ENCODE results near the gene XYLT2.

DNA sequence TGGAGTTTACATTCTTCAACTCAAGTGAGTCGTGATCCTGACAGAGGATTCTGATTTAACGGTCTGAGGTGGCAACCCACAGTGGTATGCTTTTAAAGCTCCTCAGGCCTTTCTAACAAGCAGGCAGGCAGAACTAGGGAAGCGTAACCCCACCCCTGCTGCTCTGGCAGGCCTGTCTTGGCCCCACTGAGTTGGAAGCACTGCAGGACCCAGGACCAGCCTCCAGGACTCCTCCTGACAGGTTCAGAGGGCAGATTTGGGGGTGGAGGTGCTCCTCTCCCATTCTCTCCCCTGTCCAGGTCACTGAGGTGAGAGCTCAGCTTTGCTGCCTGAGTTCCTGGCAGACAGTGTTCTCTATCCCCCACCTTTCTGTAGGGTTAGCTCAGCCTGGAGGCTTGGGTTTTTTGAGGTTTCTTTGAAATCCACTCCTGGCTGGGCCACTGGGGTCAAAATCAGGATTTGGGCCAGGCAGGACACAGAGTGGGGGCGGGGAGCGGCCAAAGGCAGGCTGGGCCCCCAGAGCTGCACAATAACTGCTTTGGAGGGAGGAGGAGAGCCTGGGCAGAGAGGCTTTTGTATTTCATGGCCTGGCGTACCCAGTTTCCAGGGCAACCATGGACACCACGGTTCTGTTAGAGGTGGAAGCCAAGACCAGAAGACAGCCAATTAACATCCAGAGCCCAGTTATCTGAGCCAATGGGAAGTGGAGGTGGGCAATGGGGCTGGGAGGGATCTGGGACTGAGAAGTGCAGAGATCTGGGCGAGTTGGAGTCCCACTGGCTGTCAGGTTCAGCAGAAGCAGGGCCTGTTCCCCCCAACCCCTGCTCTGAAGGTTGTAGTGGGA lies 17.5 kb downstream of the XYLT2 start:
- TF ChIP-seq, protein P1, sequence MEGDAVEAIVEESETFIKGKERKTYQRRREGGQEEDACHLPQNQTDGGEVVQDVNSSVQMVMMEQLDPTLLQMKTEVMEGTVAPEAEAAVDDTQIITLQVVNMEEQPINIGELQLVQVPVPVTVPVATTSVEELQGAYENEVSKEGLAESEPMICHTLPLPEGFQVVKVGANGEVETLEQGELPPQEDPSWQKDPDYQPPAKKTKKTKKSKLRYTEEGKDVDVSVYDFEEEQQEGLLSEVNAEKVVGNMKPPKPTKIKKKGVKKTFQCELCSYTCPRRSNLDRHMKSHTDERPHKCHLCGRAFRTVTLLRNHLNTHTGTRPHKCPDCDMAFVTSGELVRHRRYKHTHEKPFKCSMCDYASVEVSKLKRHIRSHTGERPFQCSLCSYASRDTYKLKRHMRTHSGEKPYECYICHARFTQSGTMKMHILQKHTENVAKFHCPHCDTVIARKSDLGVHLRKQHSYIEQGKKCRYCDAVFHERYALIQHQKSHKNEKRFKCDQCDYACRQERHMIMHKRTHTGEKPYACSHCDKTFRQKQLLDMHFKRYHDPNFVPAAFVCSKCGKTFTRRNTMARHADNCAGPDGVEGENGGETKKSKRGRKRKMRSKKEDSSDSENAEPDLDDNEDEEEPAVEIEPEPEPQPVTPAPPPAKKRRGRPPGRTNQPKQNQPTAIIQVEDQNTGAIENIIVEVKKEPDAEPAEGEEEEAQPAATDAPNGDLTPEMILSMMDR (IDR thresholded peaks at IDR 0.05) = no peak
- no peak for TF ChIP-seq POLR2AphosphoS5 (IDR thresholded peaks at IDR 0.05; ENCODE audit: insufficient read depth in 1 of 2, low read depth in 1 of 2)
